Measurements from ENCODE around the gene ZC3H10. TPM values are rescaled to one million over a fixed set of nuclear protein-coding genes. Genes with fewer than 3 reads are reported as not detected.

The ZC3H10 gene, protein sequence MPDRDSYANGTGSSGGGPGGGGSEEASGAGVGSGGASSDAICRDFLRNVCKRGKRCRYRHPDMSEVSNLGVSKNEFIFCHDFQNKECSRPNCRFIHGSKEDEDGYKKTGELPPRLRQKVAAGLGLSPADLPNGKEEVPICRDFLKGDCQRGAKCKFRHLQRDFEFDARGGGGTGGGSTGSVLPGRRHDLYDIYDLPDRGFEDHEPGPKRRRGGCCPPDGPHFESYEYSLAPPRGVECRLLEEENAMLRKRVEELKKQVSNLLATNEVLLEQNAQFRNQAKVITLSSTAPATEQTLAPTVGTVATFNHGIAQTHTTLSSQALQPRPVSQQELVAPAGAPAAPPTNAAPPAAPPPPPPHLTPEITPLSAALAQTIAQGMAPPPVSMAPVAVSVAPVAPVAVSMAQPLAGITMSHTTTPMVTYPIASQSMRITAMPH
- total RNA-seq (2022; extraction: Qiagen RNA extraction) = 2.6 to 4.1 TPM (median 2.8 TPM) in 5 replicates

DNA sequence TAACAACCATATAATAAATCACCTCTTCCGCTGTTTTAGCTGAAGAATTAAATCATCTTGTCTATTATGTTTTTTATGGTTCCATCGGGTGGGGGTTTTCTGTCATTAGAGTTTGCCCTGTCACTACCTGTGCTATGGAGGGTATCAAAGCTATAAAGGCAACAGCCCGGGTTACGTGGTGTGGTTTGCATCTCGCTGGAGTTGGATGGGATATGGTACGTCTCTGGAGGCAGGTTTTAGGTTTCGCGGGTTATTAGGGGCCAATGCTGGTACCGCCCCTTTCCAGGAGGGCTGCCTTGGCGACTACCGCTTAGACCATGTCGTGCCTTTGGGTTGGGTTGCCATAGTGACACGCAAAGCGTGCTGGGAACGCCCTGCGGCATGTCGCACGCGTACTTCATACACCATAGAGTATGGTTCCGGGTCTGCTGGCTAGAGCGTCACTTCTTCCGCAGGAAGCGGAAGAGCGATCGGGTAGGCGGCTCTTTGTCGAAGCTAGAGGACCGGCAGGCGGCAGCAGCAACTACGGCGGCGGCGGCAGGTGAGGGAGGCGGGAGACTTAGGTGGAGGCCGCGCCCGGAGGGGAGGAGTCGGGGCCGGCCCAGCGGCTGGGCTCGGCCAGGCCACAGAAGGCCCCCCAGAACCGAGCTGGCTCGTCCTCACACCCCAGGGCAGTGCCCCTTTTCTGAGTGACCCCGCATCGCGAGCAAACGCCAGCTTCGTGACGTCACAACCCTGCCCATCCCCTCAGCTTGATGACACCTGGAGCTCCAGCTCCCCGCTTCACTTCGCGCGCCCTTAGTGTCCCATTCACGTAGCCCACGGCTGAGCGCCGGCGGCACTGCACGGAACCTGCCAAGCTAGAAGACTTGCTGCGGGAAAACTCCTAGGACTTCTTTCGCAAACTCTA, at the start of gene ZC3H10:
Gene ZC3H10 (plus strand): TSS at position 489 of the 910 bp plus-strand sequence. CDS start 2,297 bp downstream, outside the sequence.

DNA sequence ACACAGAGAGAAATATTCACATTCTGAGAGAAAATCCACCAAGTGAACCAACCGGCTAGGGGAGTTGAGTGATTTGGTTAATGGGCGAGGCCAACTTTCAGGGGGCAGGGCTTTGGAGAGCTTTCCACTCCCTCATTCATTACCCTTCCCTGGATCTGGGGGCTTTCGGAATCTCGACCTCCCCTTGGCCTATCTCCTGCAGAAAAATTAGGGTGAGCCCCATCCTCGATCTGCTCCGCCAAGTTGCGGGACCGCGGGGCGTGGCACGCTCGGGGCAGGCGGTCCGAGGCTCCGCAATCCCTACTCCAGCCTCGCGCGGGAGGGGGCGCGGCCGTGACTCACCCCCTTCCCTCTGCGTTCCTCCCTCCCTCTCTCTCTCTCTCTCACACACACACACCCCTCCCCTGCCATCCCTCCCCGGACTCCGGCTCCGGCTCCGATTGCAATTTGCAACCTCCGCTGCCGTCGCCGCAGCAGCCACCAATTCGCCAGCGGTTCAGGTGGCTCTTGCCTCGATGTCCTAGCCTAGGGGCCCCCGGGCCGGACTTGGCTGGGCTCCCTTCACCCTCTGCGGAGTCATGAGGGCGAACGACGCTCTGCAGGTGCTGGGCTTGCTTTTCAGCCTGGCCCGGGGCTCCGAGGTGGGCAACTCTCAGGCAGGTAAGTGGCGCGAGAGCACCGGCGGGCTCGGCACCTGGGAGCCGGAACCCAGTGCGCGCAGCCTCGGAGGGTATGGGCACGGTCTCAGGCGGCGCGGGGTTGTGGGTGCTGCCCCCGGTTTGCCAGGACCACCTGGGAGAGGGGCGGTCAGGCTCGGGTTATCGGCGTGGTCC, 38.1 kb upstream of the ZC3H10 start, which contains the start of gene ERBB3:
Gene ERBB3 (plus strand): TSS at position 443 of the 833 bp plus-strand sequence. CDS start 136 bp downstream, at position 579.

DNA sequence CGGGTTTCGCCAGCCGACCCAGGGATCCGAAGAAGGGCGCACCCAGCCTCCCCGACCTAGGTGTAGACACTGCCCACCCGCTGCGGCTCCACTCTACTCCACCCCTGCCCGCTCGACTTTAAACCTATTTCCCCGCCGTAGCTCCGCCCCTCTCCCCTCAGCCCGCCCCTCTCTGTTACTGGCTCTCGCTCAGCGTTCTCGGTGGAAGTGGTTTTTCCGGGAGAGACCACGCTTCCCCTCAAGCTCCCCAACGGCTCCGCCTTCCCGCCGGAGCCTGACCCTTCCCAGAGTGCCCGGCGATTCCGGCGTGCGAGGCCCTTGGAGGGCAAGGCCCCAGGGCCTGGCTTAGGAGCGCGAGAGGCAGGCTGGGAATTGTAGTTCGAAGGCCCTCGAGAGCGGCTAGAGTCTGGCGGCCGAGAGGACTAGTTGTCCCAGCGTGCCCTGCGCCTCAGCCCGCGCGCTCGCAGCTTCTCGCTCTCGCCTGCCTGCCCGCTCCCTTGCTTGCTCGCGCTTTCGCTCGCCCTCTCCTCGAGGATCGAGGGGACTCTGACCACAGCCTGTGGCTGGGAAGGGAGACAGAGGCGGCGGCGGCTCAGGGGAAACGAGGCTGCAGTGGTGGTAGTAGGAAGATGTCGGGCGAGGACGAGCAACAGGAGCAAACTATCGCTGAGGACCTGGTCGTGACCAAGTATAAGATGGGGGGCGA, 13.8 kb upstream of the ZC3H10 start, which contains the start of gene PA2G4:
Gene PA2G4 (plus strand): TSS at position 451 of the 706 bp plus-strand sequence. CDS start 179 bp downstream, at position 630.

GRCh38 chr12:56116267-56117081, 1.6 kb upstream of the ZC3H10 start, which contains the start of gene RPL41:
TSS of gene RPL41 (plus strand) at chr12:56116633.

GRCh38 chr12:56127888-56128669, 10.0 kb downstream of the ZC3H10 start, which contains the start of gene ESYT1:
TSS of gene ESYT1 (plus strand) at chr12:56128267. CDS start at chr12:56128320, 53 bp downstream.

GRCh38 chr12:56152132-56152755, 34.2 kb downstream of the ZC3H10 start, which contains the start of gene MYL6B:
TSS of gene MYL6B (plus strand) at chr12:56152587. CDS start at chr12:56153919, 1,332 bp downstream.

GRCh38 chr12:56158029-56158925, 40.2 kb downstream of the ZC3H10 start, which contains the start of gene MYL6:
TSS of gene MYL6 (plus strand) at chr12:56158359. CDS start at chr12:56158402, 43 bp downstream.

Other genes starting within 250 kb of the ZC3H10 start
- 40.4 to 44.4 TPM (median 41.2 TPM) in 5 replicates for gene PYM1, start 190.4 kb upstream of the ZC3H10 start, total RNA-seq (2022; extraction: Qiagen RNA extraction)
- gene DGKA, start 187.1 kb upstream of the ZC3H10 start, total RNA-seq (2022; extraction: Qiagen RNA extraction) = 17.8 to 23.2 TPM (median 20.7 TPM) in 5 replicates
- gene PMEL, start 152.2 kb upstream of the ZC3H10 start, total RNA-seq (2022; extraction: Qiagen RNA extraction) = 0.70 to 1.5 TPM (median 1.1 TPM) in 5 replicates
- gene CDK2, start 151.4 kb upstream of the ZC3H10 start, total RNA-seq (2022; extraction: Qiagen RNA extraction) = 46.6 to 56.3 TPM (median 54.0 TPM) in 5 replicates
- 26.2 to 33.8 TPM (median 32.7 TPM) in 5 replicates for gene RAB5B, start 144.2 kb upstream of the ZC3H10 start, total RNA-seq (2022; extraction: Qiagen RNA extraction)
- gene SUOX, start 121.0 kb upstream of the ZC3H10 start, total RNA-seq (2022; extraction: Qiagen RNA extraction) = 7.5 to 10.0 TPM (median 8.7 TPM) in 5 replicates
- gene IKZF4, start 97.2 kb upstream of the ZC3H10 start, total RNA-seq (2022; extraction: Qiagen RNA extraction) = 2.0 to 3.0 TPM (median 2.5 TPM) in 5 replicates
- gene RPS26, start 76.3 kb upstream of the ZC3H10 start, total RNA-seq (2022; extraction: Qiagen RNA extraction) = 589 to 809 TPM (median 704 TPM) in 5 replicates
- gene ERBB3, start 38.1 kb upstream of the ZC3H10 start, total RNA-seq (2022; extraction: Qiagen RNA extraction) = 0.98 to 2.4 TPM (median 1.1 TPM) in 5 replicates
- gene PA2G4, start 13.7 kb upstream of the ZC3H10 start, total RNA-seq (2022; extraction: Qiagen RNA extraction) = 263 to 349 TPM (median 284 TPM) in 5 replicates
- gene RPL41, start 1.6 kb upstream of the ZC3H10 start, total RNA-seq (2022; extraction: Qiagen RNA extraction) = 4,788 to 5,894 TPM (median 5,599 TPM) in 5 replicates
- gene ESYT1, start 10.0 kb downstream of the ZC3H10 start, total RNA-seq (2022; extraction: Qiagen RNA extraction) = 59.6 to 64.9 TPM (median 64.2 TPM) in 5 replicates
- gene MYL6B, start 34.3 kb downstream of the ZC3H10 start, total RNA-seq (2022; extraction: Qiagen RNA extraction) = 69.1 to 84.7 TPM (median 80.8 TPM) in 5 replicates
- gene MYL6, start 40.1 kb downstream of the ZC3H10 start, total RNA-seq (2022; extraction: Qiagen RNA extraction) = 2,187 to 2,775 TPM (median 2,288 TPM) in 5 replicates
- gene SMARCC2, start 71.2 kb downstream of the ZC3H10 start, total RNA-seq (2022; extraction: Qiagen RNA extraction) = 28.2 to 35.7 TPM (median 31.2 TPM) in 5 replicates
- 21.7 to 26.5 TPM (median 25.1 TPM) in 5 replicates for gene RNF41, start 103.7 kb downstream of the ZC3H10 start, total RNA-seq (2022; extraction: Qiagen RNA extraction)
- 54.9 to 59.8 TPM (median 58.5 TPM) in 5 replicates for gene NABP2, start 106.1 kb downstream of the ZC3H10 start, total RNA-seq (2022; extraction: Qiagen RNA extraction)
- 0.05 to 0.08 TPM in 2 of 5 replicates, not detected in the others for gene SLC39A5, start 111.8 kb downstream of the ZC3H10 start, total RNA-seq (2022; extraction: Qiagen RNA extraction)
- gene ANKRD52, start 140.1 kb downstream of the ZC3H10 start, total RNA-seq (2022; extraction: Qiagen RNA extraction) = 36.2 to 45.1 TPM (median 38.3 TPM) in 5 replicates
- gene COQ10A, start 148.7 kb downstream of the ZC3H10 start, total RNA-seq (2022; extraction: Qiagen RNA extraction) = 12.1 to 14.7 TPM (median 14.2 TPM) in 5 replicates
- 144 to 175 TPM (median 152 TPM) in 5 replicates for gene CS, start 182.1 kb downstream of the ZC3H10 start, total RNA-seq (2022; extraction: Qiagen RNA extraction)
- gene CNPY2, start 197.7 kb downstream of the ZC3H10 start, total RNA-seq (2022; extraction: Qiagen RNA extraction) = 108 to 151 TPM (median 138 TPM) in 5 replicates
- 10.3 to 14.2 TPM (median 13.9 TPM) in 5 replicates for gene PAN2, start 215.7 kb downstream of the ZC3H10 start, total RNA-seq (2022; extraction: Qiagen RNA extraction)
- gene IL23A, start 220.6 kb downstream of the ZC3H10 start, total RNA-seq (2022; extraction: Qiagen RNA extraction) = 0.31 to 0.52 TPM (median 0.38 TPM) in 5 replicates
- gene STAT2, start 241.8 kb downstream of the ZC3H10 start, total RNA-seq (2022; extraction: Qiagen RNA extraction) = 10.7 to 13.2 TPM (median 11.1 TPM) in 5 replicates
- gene APOF, start 244.6 kb downstream of the ZC3H10 start, total RNA-seq (2022; extraction: Qiagen RNA extraction) = not detected in 5 replicates